ENCODE results near the gene RNGTT. TPM values are rescaled to one million over a fixed set of nuclear protein-coding genes. Genes with fewer than 3 reads are reported as not detected.
"Not testable (repeated sequence)": the region's sequence is repeated elsewhere in the genome, so short reads cannot be mapped to it uniquely, and the experiment has no call there.

The RNGTT gene
- total RNA-seq, 4 donors from 2014 or later = 13.9 to 20.5 (median 18.4) TPM

GRCh38 chr6:88839280-88839679 is 124.1 kb downstream of the RNGTT start:
- TF ChIP-seq EP300 (IDR thresholded peaks at IDR 0.05) = no peak
- TF ChIP-seq CTCF (IDR thresholded peaks at IDR 0.05) = no peak
- Histone ChIP-seq H3K27ac (no peak overlapping the region), H3K4me1 (peaks cover 0 to 16% (median 0%) of the 10 kb centered on the region in 4 donors), H3K4me3 (no peak overlapping the region), H3K36me3 (peaks cover 0 to 6% (median 0%) of the 10 kb centered on the region in 3 donors), H3K9me3 (no peaks in the 10 kb centered on the region), H3K27me3 (no peaks in the 10 kb centered on the region)
- 93 to 97% methylated on average over 5 of the region's 5 CpGs for WGBS, 2 donors
- DNase-seq (ENCODE audit: low spot score in 2 of 2) = no peak

- Histone ChIP-seq H3K36me3 (peaks cover 0 to 19% (median 0%) of the 10 kb centered on the region in 3 donors), H3K9me3 (peaks cover 0 to 14% (median 0%) of the 10 kb centered on the region in 4 donors), H3K4me3 (no peak overlapping the region), H3K4me1 (no peaks in the 10 kb centered on the region), H3K27me3 (no peaks in the 10 kb centered on the region), H3K27ac (no peak overlapping the region)
- no peak for DNase-seq (ENCODE audit: low spot score in 2 of 2)
- TF ChIP-seq EP300 (IDR thresholded peaks at IDR 0.05) = no peak
- TF ChIP-seq POLR2A (IDR thresholded peaks at IDR 0.05) = no peak
Observed at GRCh38 chr6:88835210-88835609, 128.2 kb downstream of the RNGTT start.

GRCh38 chr6:88833071-88833470 is 130.3 kb downstream of the RNGTT start:
- H3K27ac ChIP-seq; H3K27me3 ChIP-seq; H3K4me1 ChIP-seq; DNase-seq (ENCODE audit: low spot score in 2 of 2); H3K4me3 ChIP-seq: not testable (repeated sequence)
- H3K9me3 ChIP-seq = peaks cover 0 to 17% (median 0%) of the 10 kb centered on the region in 4 donors
- WGBS, 2 donors = 67 to 100% methylated on average over 1 of the region's 1 CpG
- H3K36me3 ChIP-seq = peaks cover 0 to 27% (median 0%) of the 10 kb centered on the region in 3 donors

GRCh38 chr6:88827599-88827998 is 135.8 kb downstream of the RNGTT start:
- not testable (repeated sequence) for H3K4me3 ChIP-seq; H3K4me1 ChIP-seq; DNase-seq (ENCODE audit: low spot score in 2 of 2); H3K27ac ChIP-seq; H3K9me3 ChIP-seq; H3K27me3 ChIP-seq
- H3K36me3 ChIP-seq = peaks cover 0 to 19% (median 0%) of the 10 kb centered on the region in 3 donors
- 80 to 93% methylated on average over 4 of the region's 4 CpGs for WGBS, 2 donors

GRCh38 chr6:88825856-88826255 is 137.6 kb downstream of the RNGTT start:
- H3K36me3 ChIP-seq = peaks cover 0 to 19% (median 0%) of the 10 kb centered on the region in 3 donors
- no peak overlapping the region for H3K4me3 ChIP-seq
- H3K9me3 ChIP-seq = peaks cover 0 to 9% (median 0%) of the 10 kb centered on the region in 4 donors
- H3K4me1 ChIP-seq = no peaks in the 10 kb centered on the region
- H3K27me3 ChIP-seq = no peaks in the 10 kb centered on the region
- no peak for TF ChIP-seq CTCF (IDR thresholded peaks at IDR 0.05)
- no peak for TF ChIP-seq POLR2A (IDR thresholded peaks at IDR 0.05)
- WGBS, 2 donors = 90 to 93% methylated on average over 3 of the region's 3 CpGs
- no peak for DNase-seq (ENCODE audit: low spot score in 2 of 2)
- H3K27ac ChIP-seq = no peak overlapping the region

GRCh38 chr6:88823998-88824397 is 139.4 kb downstream of the RNGTT start:
- Histone ChIP-seq H3K4me3 (no peak overlapping the region), H3K36me3 (peaks cover 0 to 12% (median 0%) of the 10 kb centered on the region in 3 donors), H3K4me1 (no peaks in the 10 kb centered on the region), H3K27me3 (no peaks in the 10 kb centered on the region), H3K9me3 (no peaks in the 10 kb centered on the region), H3K27ac (no peak overlapping the region)
- TF ChIP-seq EP300 (IDR thresholded peaks at IDR 0.05) (no peak), POLR2A (IDR thresholded peaks at IDR 0.05) (no peak), CTCF (IDR thresholded peaks at IDR 0.05) (no peak)
- 61 to 62% methylated on average over 2 of the region's 2 CpGs for WGBS, 2 donors
- DNase-seq (ENCODE audit: low spot score in 2 of 2) = no peak

- Histone ChIP-seq H3K27me3 (no peaks in the 10 kb centered on the region), H3K9me3 (no peaks in the 10 kb centered on the region), H3K27ac (no peak overlapping the region), H3K4me1 (no peaks in the 10 kb centered on the region), H3K36me3 (no peaks in the 10 kb centered on the region), H3K4me3 (no peak overlapping the region)
- no peak for DNase-seq (ENCODE audit: low spot score in 2 of 2)
- 87 to 90% methylated on average over 5 of the region's 5 CpGs for WGBS, 2 donors
- TF ChIP-seq CTCF (IDR thresholded peaks at IDR 0.05) = no peak
- TF ChIP-seq EP300 (IDR thresholded peaks at IDR 0.05) = no peak
- TF ChIP-seq POLR2A (IDR thresholded peaks at IDR 0.05) = no peak
Observed at GRCh38 chr6:88815491-88815890, 147.9 kb downstream of the RNGTT start.
